Sigmoid colon (tissue), 7 donors: ENCODE measurements around the gene SLC35B2. TPM values are rescaled to one million over a fixed set of nuclear protein-coding genes. Genes with fewer than 3 reads are reported as not detected.

Source experiments
- DNase-seq: peaks from one replicate; pipeline ENCODE4 v3.0.0-alpha.2; 2019
- H3K27ac ChIP-seq, 4 donors: fragments of 200-600 bp; sonication (generic); one replicate each; pipeline ENCODE4 v1.5.1; 2016 to 2019; ENCODE audit warnings: mild to moderate bottlenecking in 1 of 4
- H3K27me3 ChIP-seq, 3 donors: fragments of 200-600 bp; sonication (generic); one replicate each; pipeline ENCODE4 v1.5.1; 2019; ENCODE audit warnings: mild to moderate bottlenecking in 1 of 3
- H3K36me3 ChIP-seq, 4 donors: fragments of 200-600 bp; sonication (generic); one replicate each; pipeline ENCODE4 v1.5.1; 2016 to 2019
- H3K4me1 ChIP-seq, 4 donors: fragments of 200-600 bp; sonication (generic); one replicate each; pipeline ENCODE4 v1.5.1; 2017 to 2019
- H3K4me3 ChIP-seq, 4 donors: fragments of 200-600 bp; sonication (generic); one replicate each; pipeline ENCODE4 v1.5.1; 2017 to 2019; ENCODE audit warnings: mild to moderate bottlenecking in 2 of 4, moderate library complexity in 1 of 4
- H3K9me3 ChIP-seq, 4 donors: fragments of 200-600 bp in 3 of 4; sonication (generic) in 3 of 4; one replicate each; pipeline versions ENCODE4 v1.5.1 to v1.6.1; 2013 to 2019
- CTCF ChIP-seq, 4 experiments: fragments of 450-650 bp in 3 of 4; fragments of 200-600 bp in 1 of 4; IDR thresholded peaks; one replicate each; pipeline ENCODE4 v1.5.1; 2016 to 2019; ENCODE audit warnings: antibody characterized with exemption in 4 of 4, mild to moderate bottlenecking in 3 of 4, moderate library complexity in 2 of 4
- EP300 ChIP-seq, 4 donors: sonication (generic); formaldehyde crosslinking; IDR thresholded peaks; one replicate each; pipeline ENCODE4 v1.6.1; 2017; ENCODE audit warnings: antibody characterized with exemption in 4 of 4
- POLR2A ChIP-seq, 2 donors: fragments of 450-650 bp; IDR thresholded peaks; one replicate each; pipeline ENCODE4 v1.6.1; 2016; ENCODE audit warnings: antibody characterized with exemption in 2 of 2, mild to moderate bottlenecking in 2 of 2, moderate library complexity in 2 of 2
- POLR2AphosphoS5 ChIP-seq, 4 donors: sonication (generic); formaldehyde crosslinking; IDR thresholded peaks; one replicate each; pipeline ENCODE4 v1.6.1; 2017; ENCODE audit warnings: antibody characterized with exemption in 4 of 4
- WGBS, 2 donors: extraction: QIAGEN DNeasy Blood & Tissue Kit; methylation state at CpG; one replicate each; pipeline ENCODE4 v1.1.7; 2013; 5-methylcytosine and 5-hydroxymethylcytosine counted together
- intact Hi-C: fragments of 100-400 bp; cut with DNase I; formaldehyde crosslinking; loops from one replicate; pipeline ENCODE4 v1.15.1; 2023
- polyA plus RNA-seq, 3 donors: library from polyadenylated mRNA; stranded (reverse); fragments of 200-250 nt; gene quantifications; one replicate each; pipeline ENCODE4 v1.2.3, GENCODE V29; 2013
- total RNA-seq, 4 donors: library from RNA; depleted of rRNA; stranded (reverse); fragments of >200 nt; gene quantifications; one replicate each; pipeline ENCODE4 v1.1.0, GENCODE V29; 2016
- donor health status: healthy with polysubstance abuse.
- donor health status: Bipolar disorder and iron deficiency.
- donor health status: healthy.

Gene SLC35B2
- total and polyA plus RNA-seq, 7 donors, result 7.2 to 36.9 (median 25.7) TPM

- no peak for DNase-seq
- peaks cover 36 to 55% (median 52%) of the 10 kb centered on the region in 4 donors for H3K36me3 ChIP-seq
- peak overlapping the region in 3 of 4 donors; percentile 0 to 96 (median 96) for H3K27ac ChIP-seq
- no peaks in the 10 kb centered on the region for H3K27me3 ChIP-seq
- H3K4me3 ChIP-seq, result no peak overlapping the region
- WGBS, 2 donors, result 80 to 83% methylated on average over 9 of the region's 9 CpGs
- H3K9me3 ChIP-seq, result no peaks in the 10 kb centered on the region
- intact Hi-C loops, result no loop called here
- no peak for TF ChIP-seq EP300 (IDR thresholded peaks at IDR 0.05)
- no peak for TF ChIP-seq POLR2AphosphoS5 (IDR thresholded peaks at IDR 0.05)
- TF ChIP-seq POLR2A (IDR thresholded peaks at IDR 0.05), result no peak
- TF ChIP-seq CTCF (IDR thresholded peaks at IDR 0.05), result no peak
- H3K4me1 ChIP-seq, result peaks cover 0 to 29% (median 25%) of the 10 kb centered on the region in 4 donors
Observed at GRCh38 chr6:44249082-44249748, 8.1 kb downstream of the SLC35B2 start.

GRCh38 chr6:44248579-44248978, 8.7 kb downstream of the SLC35B2 start:
- WGBS, 2 donors, result 20 to 32% methylated on average over 1 of the region's 1 CpG
- Histone ChIP-seq H3K36me3 (peaks cover 30 to 49% (median 48%) of the 10 kb centered on the region in 4 donors), H3K27me3 (no peaks in the 10 kb centered on the region)

DNA sequence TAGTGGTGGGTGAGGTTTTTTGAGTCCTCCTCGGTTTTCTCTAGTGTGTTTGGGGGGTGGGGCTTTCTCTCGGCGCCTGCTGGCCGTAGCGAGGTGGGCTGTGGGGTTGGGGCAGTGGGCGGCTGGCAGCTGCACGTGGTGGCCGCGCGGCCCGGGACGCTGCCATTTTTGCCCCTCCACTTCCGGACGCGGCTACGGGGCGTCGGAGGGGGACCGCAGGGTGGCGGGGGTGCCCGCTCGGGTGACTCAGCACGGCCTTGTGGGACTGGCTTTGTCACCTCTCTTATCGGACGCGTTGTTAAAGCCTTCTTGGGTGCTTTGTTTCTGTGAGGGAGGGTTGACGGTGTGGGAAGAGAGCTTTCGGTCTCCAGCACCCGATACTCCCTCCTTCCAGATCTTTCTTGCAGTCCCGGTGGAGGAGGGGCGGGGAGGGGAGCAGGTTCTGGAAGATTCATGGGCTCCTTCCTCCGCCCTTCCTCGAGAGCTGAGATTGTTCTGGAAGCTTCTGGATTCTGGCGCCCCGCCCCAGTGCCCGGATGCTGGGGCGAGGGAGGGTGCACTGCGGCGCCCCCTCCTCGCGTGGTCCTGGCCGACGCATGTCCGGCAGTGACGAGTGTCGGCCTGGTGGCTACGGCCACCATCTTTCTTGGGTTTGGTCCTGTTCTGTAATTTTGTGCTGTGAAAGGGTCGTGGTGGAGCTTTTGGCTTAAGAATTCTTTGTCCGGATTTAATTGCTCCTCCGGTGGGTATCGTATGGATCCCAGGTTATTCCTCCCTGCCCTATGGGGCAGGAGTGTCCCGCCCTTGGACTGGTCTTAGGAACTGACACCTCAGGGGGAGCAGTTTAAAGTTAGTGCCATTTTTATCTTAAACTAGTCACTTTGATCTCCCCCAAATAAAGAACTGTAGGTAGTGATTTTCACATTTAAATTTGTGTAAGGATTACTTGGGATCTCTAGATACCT, 9.7 kb downstream of the SLC35B2 start:
- intact Hi-C loops, result no loop called here
- peak; percentile 87 for DNase-seq
- 0% methylated on average over 52 of the region's 52 CpGs for WGBS, 2 donors
- Histone ChIP-seq H3K9me3 (no peaks in the 10 kb centered on the region), H3K27me3 (no peaks in the 10 kb centered on the region), H3K4me3 (peak overlapping the region; percentile 68 to 98 (median 82)), H3K4me1 (peaks cover 0 to 25% (median 24%) of the 10 kb centered on the region in 4 donors), H3K36me3 (peaks cover 22 to 39% (median 38%) of the 10 kb centered on the region in 4 donors), H3K27ac (peak overlapping the region; percentile 96 to 99 (median 96))
- TF ChIP-seq POLR2AphosphoS5 (IDR thresholded peaks at IDR 0.05), result peak in 3 of 4 donors; percentile 10 to 76 (median 29)
- TF ChIP-seq POLR2A (IDR thresholded peaks at IDR 0.05), result no peak
- TF ChIP-seq EP300 (IDR thresholded peaks at IDR 0.05), result peak in 1 of 4 donors; percentile 39
- TF ChIP-seq CTCF (IDR thresholded peaks at IDR 0.05), result no peak

More at GRCh38 chr6:44248579-44248978, 8.7 kb downstream of the SLC35B2 start:
- TF ChIP-seq POLR2A (IDR thresholded peaks at IDR 0.05) (no peak), CTCF (IDR thresholded peaks at IDR 0.05) (no peak), EP300 (IDR thresholded peaks at IDR 0.05) (no peak), POLR2AphosphoS5 (IDR thresholded peaks at IDR 0.05) (no peak)
- peak overlapping the region; percentile 68 to 98 (median 82) for H3K4me3 ChIP-seq
- no peaks in the 10 kb centered on the region for H3K9me3 ChIP-seq
- peaks cover 0 to 25% (median 24%) of the 10 kb centered on the region in 4 donors for H3K4me1 ChIP-seq
- peak overlapping the region; percentile 96 to 99 (median 96) for H3K27ac ChIP-seq
- intact Hi-C loops, result no loop called here
- no peak for DNase-seq

- Histone ChIP-seq H3K27ac (peak within 1 kb of the TSS; percentile 96 to 99 (median 96)), H3K4me3 (peak within 1 kb of the TSS; percentile 68 to 98 (median 82)), H3K36me3 (peaks cover 16 to 32% (median 30%) of the 10 kb centered on the region in 4 donors), H3K4me1 (peaks cover 0 to 25% (median 24%) of the 10 kb centered on the region in 4 donors), H3K27me3 (no peaks in the 10 kb centered on the region), H3K9me3 (no peaks in the 10 kb centered on the region)
- intact Hi-C loops, result loop anchor here (1.0 kb wide), 2 partner anchors 8 to 12 kb away; no protein-coding TSS in a partner anchor
- peak; percentile 99 for DNase-seq
- 0% methylated on average over 34 of the region's 34 CpGs for WGBS, 2 donors
- TF ChIP-seq POLR2A (IDR thresholded peaks at IDR 0.05), result peak; percentile 98 to 99
- TF ChIP-seq POLR2AphosphoS5 (IDR thresholded peaks at IDR 0.05), result peak; percentile 99 to 100 (median 100)
- TF ChIP-seq CTCF (IDR thresholded peaks at IDR 0.05), result no peak
- peak in 1 of 4 donors; percentile 74 for TF ChIP-seq EP300 (IDR thresholded peaks at IDR 0.05)
Observed at GRCh38 chr6:44246663-44247337, 10.5 kb downstream of the SLC35B2 start, which contains the start of gene HSP90AB1. TSS of gene HSP90AB1 (plus strand) at chr6:44247101. CDS start at chr6:44248630, 1,529 bp downstream.
